Nephron (organoid): ENCODE data around the gene MMP3.
"Not testable (repeated sequence)": the region's sequence is repeated elsewhere in the genome, so short reads cannot be mapped to it uniquely, and the experiment has no call there.

ENCODE experiments used
- H3K27ac Mint-ChIP-seq, 3 experiments: 2 replicates each; pipeline ENCODE4 v1.8.0; 2020; ENCODE audit warnings: mixed read lengths in 3 of 3, mild to moderate bottlenecking in 2 of 3, moderate library complexity in 1 of 3
- H3K27me3 Mint-ChIP-seq: 2 replicates; pipeline ENCODE4 v1.8.0; 2021; ENCODE audit warnings: low read depth, mild to moderate bottlenecking, moderate library complexity, mixed read lengths
- H3K36me3 Mint-ChIP-seq: 2 replicates; pipeline ENCODE4 v1.8.0; 2020; ENCODE audit warnings: low read depth, mixed read lengths
- H3K4me1 Mint-ChIP-seq: 2 replicates; pipeline ENCODE4 v1.8.0; 2020; ENCODE audit warnings: mixed read lengths
- H3K4me3 Mint-ChIP-seq, 3 experiments: 2 replicates each; pipeline ENCODE4 v1.8.0; 2020; ENCODE audit warnings: mild to moderate bottlenecking in 3 of 3, mixed read lengths in 3 of 3, moderate library complexity in 2 of 3
- H3K9me3 Mint-ChIP-seq: 2 replicates; pipeline ENCODE4 v1.8.0; 2020; ENCODE audit warnings: mixed read lengths
- CTCF ChIP-seq, 3 experiments: fragments of 200-600 bp; sonication (generic); IDR thresholded peaks; one replicate each; pipeline ENCODE4 v1.5.0; 2021; ENCODE audit warnings: antibody characterized with exemption in 3 of 3; ENCODE audit not compliant: unreplicated experiment in 3 of 3

The MMP3 gene

GRCh38 chr11:102878595-102878994 lies 35.2 kb upstream of the MMP3 start:
- no peaks in the 10 kb centered on the region for H3K4me1 Mint-ChIP-seq
- no peak for TF ChIP-seq CTCF (IDR thresholded peaks at IDR 0.05; ENCODE audit: unreplicated experiment in 3 of 3)
- H3K9me3 Mint-ChIP-seq = no peaks in the 10 kb centered on the region
- H3K27me3 Mint-ChIP-seq = no peaks in the 10 kb centered on the region
- no peaks in the 10 kb centered on the region for H3K36me3 Mint-ChIP-seq
- no peak overlapping the region for H3K4me3 Mint-ChIP-seq
- H3K27ac Mint-ChIP-seq = no peak overlapping the region

GRCh38 chr11:102874852-102875251 lies 31.4 kb upstream of the MMP3 start, which contains the start of gene MMP12:
Gene MMP12 (minus strand): TSS chr11:102874982. CDS start chr11:102874937, 45 bp downstream.
- Mint-ChIP-seq H3K4me1 (no peaks in the 10 kb centered on the region), H3K36me3 (no peaks in the 10 kb centered on the region), H3K27me3 (no peaks in the 10 kb centered on the region), H3K27ac (no peak within 1 kb of the TSS), H3K9me3 (no peaks in the 10 kb centered on the region), H3K4me3 (no peak within 1 kb of the TSS)
- TF ChIP-seq CTCF (IDR thresholded peaks at IDR 0.05; ENCODE audit: unreplicated experiment in 3 of 3) = no peak

- not testable (repeated sequence) for H3K9me3 Mint-ChIP-seq, H3K27me3 Mint-ChIP-seq, H3K4me3 Mint-ChIP-seq, H3K4me1 Mint-ChIP-seq, H3K36me3 Mint-ChIP-seq, H3K27ac Mint-ChIP-seq
These were observed 26.1 kb upstream of the MMP3 start for GRCh38 chr11:102869354-102869964.

GRCh38 chr11:102868339-102868738 lies 24.9 kb upstream of the MMP3 start:
- no peaks in the 10 kb centered on the region for H3K4me1 Mint-ChIP-seq
- H3K36me3 Mint-ChIP-seq = no peaks in the 10 kb centered on the region
- H3K27ac Mint-ChIP-seq = no peak overlapping the region
- TF ChIP-seq CTCF (IDR thresholded peaks at IDR 0.05; ENCODE audit: unreplicated experiment in 3 of 3) = no peak
- H3K4me3 Mint-ChIP-seq = no peak overlapping the region
- H3K27me3 Mint-ChIP-seq = no peaks in the 10 kb centered on the region
- no peaks in the 10 kb centered on the region for H3K9me3 Mint-ChIP-seq

- no peaks in the 10 kb centered on the region for H3K4me1 Mint-ChIP-seq
- no peaks in the 10 kb centered on the region for H3K36me3 Mint-ChIP-seq
- H3K9me3 Mint-ChIP-seq = no peaks in the 10 kb centered on the region
These were observed 21.3 kb upstream of the MMP3 start for GRCh38 chr11:102864724-102865123.

GRCh38 chr11:102853956-102854355 lies 10.5 kb upstream of the MMP3 start:
- TF ChIP-seq CTCF (IDR thresholded peaks at IDR 0.05; ENCODE audit: unreplicated experiment in 3 of 3) = no peak
- no peak overlapping the region for H3K27ac Mint-ChIP-seq
- H3K9me3 Mint-ChIP-seq = no peaks in the 10 kb centered on the region
- H3K27me3 Mint-ChIP-seq = no peaks in the 10 kb centered on the region
- H3K4me1 Mint-ChIP-seq = peaks cover 13% of the 10 kb centered on the region
- no peak overlapping the region for H3K4me3 Mint-ChIP-seq
- H3K36me3 Mint-ChIP-seq = no peaks in the 10 kb centered on the region

More at GRCh38 chr11:102864724-102865123, 21.3 kb upstream of the MMP3 start:
- no peak overlapping the region for H3K4me3 Mint-ChIP-seq
- H3K27me3 Mint-ChIP-seq = no peaks in the 10 kb centered on the region
- no peak for TF ChIP-seq CTCF (IDR thresholded peaks at IDR 0.05; ENCODE audit: unreplicated experiment in 3 of 3)
- H3K27ac Mint-ChIP-seq = no peak overlapping the region
